Measurements from ENCODE around the gene FAM3C. TPM values are rescaled to one million over a fixed set of nuclear protein-coding genes. Genes with fewer than 3 reads are reported as not detected.

Gene FAM3C
- total and polyA plus RNA-seq, 11 donors = 20.6 to 97.2 (median 45.3) TPM

GRCh38 chr7:121300685-121301420 lies 95.3 kb downstream of the FAM3C start:
- no peak for DNase-seq
- Histone ChIP-seq H3K4me1 (no peaks in the 10 kb centered on the region), H3K36me3 (peaks cover 0 to 16% (median 7%) of the 10 kb centered on the region in 9 donors), H3K4me3 (no peak overlapping the region), H3K27ac (no peak overlapping the region), H3K9me3 (no peaks in the 10 kb centered on the region), H3K27me3 (no peaks in the 10 kb centered on the region)
- intact Hi-C loops (cut with DNase I) = no loop called here
- TF ChIP-seq, protein P1, sequence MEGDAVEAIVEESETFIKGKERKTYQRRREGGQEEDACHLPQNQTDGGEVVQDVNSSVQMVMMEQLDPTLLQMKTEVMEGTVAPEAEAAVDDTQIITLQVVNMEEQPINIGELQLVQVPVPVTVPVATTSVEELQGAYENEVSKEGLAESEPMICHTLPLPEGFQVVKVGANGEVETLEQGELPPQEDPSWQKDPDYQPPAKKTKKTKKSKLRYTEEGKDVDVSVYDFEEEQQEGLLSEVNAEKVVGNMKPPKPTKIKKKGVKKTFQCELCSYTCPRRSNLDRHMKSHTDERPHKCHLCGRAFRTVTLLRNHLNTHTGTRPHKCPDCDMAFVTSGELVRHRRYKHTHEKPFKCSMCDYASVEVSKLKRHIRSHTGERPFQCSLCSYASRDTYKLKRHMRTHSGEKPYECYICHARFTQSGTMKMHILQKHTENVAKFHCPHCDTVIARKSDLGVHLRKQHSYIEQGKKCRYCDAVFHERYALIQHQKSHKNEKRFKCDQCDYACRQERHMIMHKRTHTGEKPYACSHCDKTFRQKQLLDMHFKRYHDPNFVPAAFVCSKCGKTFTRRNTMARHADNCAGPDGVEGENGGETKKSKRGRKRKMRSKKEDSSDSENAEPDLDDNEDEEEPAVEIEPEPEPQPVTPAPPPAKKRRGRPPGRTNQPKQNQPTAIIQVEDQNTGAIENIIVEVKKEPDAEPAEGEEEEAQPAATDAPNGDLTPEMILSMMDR (IDR thresholded peaks at IDR 0.05) = no peak
- no peak for TF ChIP-seq POLR2A (IDR thresholded peaks at IDR 0.05)
- 91 to 96% (median 94%) methylated on average over 2 of the region's 2 CpGs for WGBS, 4 donors
- ATAC-seq = no peak

Other genes with a start within 250 kb of the FAM3C start
- under 1 TPM in 1 of 9 donors, not detected in 8; 0.19 TPM for gene WNT16, start 67.3 kb downstream of the FAM3C start, total RNA-seq
- gene WNT16, start 67.3 kb downstream of the FAM3C start, polyA plus RNA-seq = not detected

Data from heart left ventricle (tissue), 16 donors.